GM18505 (cell line): ENCODE results near the gene CCN2.

Experiments used
- ATAC-seq: cut with Tn5 transposase; IDR thresholded peaks from one replicate; pipeline ENCODE4 v1.9.1; 2021; ENCODE audit not compliant: unreplicated experiment
- POLR2A ChIP-seq: IDR thresholded peaks from 4 replicates; pipeline ENCODE4 v1.6.1; 2011; ENCODE audit warnings: borderline replicate concordance; ENCODE audit not compliant: insufficient read depth, insufficient read length; ENCODE audit errors: extremely low read depth

Gene CCN2

GRCh38 chr6:131950767-131951575, at the start of gene CCN2:
CCN2 (minus strand) TSS chr6:131951372; CDS start chr6:131951172, 200 bp downstream.
- no peak for TF ChIP-seq POLR2A
- ATAC-seq = no peak

- no peak for TF ChIP-seq POLR2A
- no peak for ATAC-seq
Observed at GRCh38 chr6:132000296-132000695, 49.1 kb upstream of the CCN2 start.

GRCh38 chr6:131999545-132000146, 48.5 kb upstream of the CCN2 start:
- no peak for TF ChIP-seq POLR2A
- no peak for ATAC-seq

GRCh38 chr6:131998255-131998982, 47.2 kb upstream of the CCN2 start:
- no peak for ATAC-seq
- no peak for TF ChIP-seq POLR2A

- no peak for ATAC-seq
- no peak for TF ChIP-seq POLR2A
Observed at GRCh38 chr6:131997429-131998153, 46.4 kb upstream of the CCN2 start.

- no peak for ATAC-seq
Observed at GRCh38 chr6:131995917-131996316, 44.7 kb upstream of the CCN2 start.

GRCh38 chr6:131992557-131992956, 41.4 kb upstream of the CCN2 start:
- no peak for TF ChIP-seq POLR2A
- ATAC-seq = no peak

More at GRCh38 chr6:131995917-131996316, 44.7 kb upstream of the CCN2 start:
- no peak for TF ChIP-seq POLR2A

GRCh38 chr6:131989036-131989435, 37.9 kb upstream of the CCN2 start:
- ATAC-seq = no peak
- TF ChIP-seq POLR2A = no peak

- TF ChIP-seq POLR2A = no peak
- no peak for ATAC-seq
Observed at GRCh38 chr6:131982740-131983259, 31.6 kb upstream of the CCN2 start.

- no peak for ATAC-seq
- no peak for TF ChIP-seq POLR2A
Observed at GRCh38 chr6:131981624-131981978, 30.4 kb upstream of the CCN2 start.

GRCh38 chr6:131980791-131981623, 29.8 kb upstream of the CCN2 start:
- no peak for TF ChIP-seq POLR2A
- ATAC-seq = no peak

GRCh38 chr6:131980338-131980790, 29.2 kb upstream of the CCN2 start:
- TF ChIP-seq POLR2A = no peak
- no peak for ATAC-seq
